Measurements from ENCODE around the gene DMD.

Gene DMD

GRCh38 chrX:32687379-32687778 lies 524.0 kb downstream of the DMD start:
- no peaks in the 10 kb centered on the region for H3K27me3 ChIP-seq (ENCODE audit: insufficient read depth, low read length, poor library complexity)
- no peaks in the 10 kb centered on the region for H3K36me3 ChIP-seq (ENCODE audit: insufficient read depth, low read length)
- no peak overlapping the region for H2AFZ ChIP-seq (ENCODE audit: low read depth, low read length)
- no peaks in the 10 kb centered on the region for H3K79me2 ChIP-seq (ENCODE audit: insufficient read depth, low read length)
- no peaks in the 10 kb centered on the region for H4K20me1 ChIP-seq (ENCODE audit: insufficient read depth, low read length)
- no peak for ATAC-seq (ENCODE audit: insufficient read depth, low read depth)
- no peak for TF ChIP-seq EZH2 (IDR thresholded peaks at IDR 0.05; ENCODE audit: borderline replicate concordance, low read depth, low read length, severe bottlenecking)
- TF ChIP-seq CTCF (IDR thresholded peaks at IDR 0.05; ENCODE audit: borderline replicate concordance, extremely low read depth, low read length, poor library complexity, severe bottlenecking), result no peak
- no peak overlapping the region for H3K9ac ChIP-seq (ENCODE audit: low read depth, low read length)
- H3K27ac ChIP-seq (ENCODE audit: low read length), result no peak overlapping the region
- H3K4me3 ChIP-seq (ENCODE audit: low read depth in 1 of 2, low read length in 2 of 2), result no peak overlapping the region
- no peak for DNase-seq
- no peaks in the 10 kb centered on the region for H3K4me1 ChIP-seq (ENCODE audit: insufficient read depth, low read length)
- H3K4me2 ChIP-seq (ENCODE audit: insufficient read depth, low read length), result no peak overlapping the region
- no peaks in the 10 kb centered on the region for H3K9me3 ChIP-seq (ENCODE audit: insufficient read depth, low read length, severe bottlenecking)

GRCh38 chrX:32678487-32678886 lies 532.9 kb downstream of the DMD start:
- H2AFZ ChIP-seq (ENCODE audit: low read depth, low read length), result no peak overlapping the region
- no peaks in the 10 kb centered on the region for H3K36me3 ChIP-seq (ENCODE audit: insufficient read depth, low read length)
- no peak overlapping the region for H3K9ac ChIP-seq (ENCODE audit: low read depth, low read length)
- H3K4me3 ChIP-seq (ENCODE audit: low read depth in 1 of 2, low read length in 2 of 2), result no peak overlapping the region
- TF ChIP-seq CTCF (IDR thresholded peaks at IDR 0.05; ENCODE audit: borderline replicate concordance, extremely low read depth, low read length, poor library complexity, severe bottlenecking) (no peak), EZH2 (IDR thresholded peaks at IDR 0.05; ENCODE audit: borderline replicate concordance, low read depth, low read length, severe bottlenecking) (no peak)
- H3K4me1 ChIP-seq (ENCODE audit: insufficient read depth, low read length), result no peaks in the 10 kb centered on the region
- no peaks in the 10 kb centered on the region for H3K79me2 ChIP-seq (ENCODE audit: insufficient read depth, low read length)
- no peaks in the 10 kb centered on the region for H3K9me3 ChIP-seq (ENCODE audit: insufficient read depth, low read length, severe bottlenecking)
- no peaks in the 10 kb centered on the region for H3K27me3 ChIP-seq (ENCODE audit: insufficient read depth, low read length, poor library complexity)
- no peak for DNase-seq
- H3K27ac ChIP-seq (ENCODE audit: low read length), result no peak overlapping the region
- H4K20me1 ChIP-seq (ENCODE audit: insufficient read depth, low read length), result no peaks in the 10 kb centered on the region
- no peak for ATAC-seq (ENCODE audit: insufficient read depth, low read depth)
- no peak overlapping the region for H3K4me2 ChIP-seq (ENCODE audit: insufficient read depth, low read length)

GRCh38 chrX:32673193-32673592 lies 538.2 kb downstream of the DMD start:
- Histone ChIP-seq H3K79me2 (ENCODE audit: insufficient read depth, low read length) (no peaks in the 10 kb centered on the region), H3K27me3 (ENCODE audit: insufficient read depth, low read length, poor library complexity) (no peaks in the 10 kb centered on the region), H3K9ac (ENCODE audit: low read depth, low read length) (no peak overlapping the region), H2AFZ (ENCODE audit: low read depth, low read length) (no peak overlapping the region), H3K36me3 (ENCODE audit: insufficient read depth, low read length) (no peaks in the 10 kb centered on the region), H3K27ac (ENCODE audit: low read length) (no peak overlapping the region), H3K4me1 (ENCODE audit: insufficient read depth, low read length) (no peaks in the 10 kb centered on the region), H3K9me3 (ENCODE audit: insufficient read depth, low read length, severe bottlenecking) (no peaks in the 10 kb centered on the region), H3K4me2 (ENCODE audit: insufficient read depth, low read length) (no peak overlapping the region), H4K20me1 (ENCODE audit: insufficient read depth, low read length) (no peaks in the 10 kb centered on the region), H3K4me3 (ENCODE audit: low read depth in 1 of 2, low read length in 2 of 2) (no peak overlapping the region)
- DNase-seq (no peak), ATAC-seq (ENCODE audit: insufficient read depth, low read depth) (no peak)
- no peak for TF ChIP-seq EZH2 (IDR thresholded peaks at IDR 0.05; ENCODE audit: borderline replicate concordance, low read depth, low read length, severe bottlenecking)
- TF ChIP-seq CTCF (IDR thresholded peaks at IDR 0.05; ENCODE audit: borderline replicate concordance, extremely low read depth, low read length, poor library complexity, severe bottlenecking), result no peak

- H3K4me3 ChIP-seq (ENCODE audit: low read depth in 1 of 2, low read length in 2 of 2), result no peak overlapping the region
- DNase-seq, result no peak
- TF ChIP-seq CTCF (IDR thresholded peaks at IDR 0.05; ENCODE audit: borderline replicate concordance, extremely low read depth, low read length, poor library complexity, severe bottlenecking) (no peak), EZH2 (IDR thresholded peaks at IDR 0.05; ENCODE audit: borderline replicate concordance, low read depth, low read length, severe bottlenecking) (no peak)
Observed at GRCh38 chrX:32662516-32662915, 548.8 kb downstream of the DMD start.

More at GRCh38 chrX:32662516-32662915, 548.8 kb downstream of the DMD start:
- ATAC-seq (ENCODE audit: insufficient read depth, low read depth), result no peak
- no peaks in the 10 kb centered on the region for H4K20me1 ChIP-seq (ENCODE audit: insufficient read depth, low read length)
- H3K9ac ChIP-seq (ENCODE audit: low read depth, low read length), result no peak overlapping the region
- no peaks in the 10 kb centered on the region for H3K79me2 ChIP-seq (ENCODE audit: insufficient read depth, low read length)
- H2AFZ ChIP-seq (ENCODE audit: low read depth, low read length), result no peak overlapping the region
- H3K4me1 ChIP-seq (ENCODE audit: insufficient read depth, low read length), result no peaks in the 10 kb centered on the region
- H3K4me2 ChIP-seq (ENCODE audit: insufficient read depth, low read length), result no peak overlapping the region
- no peaks in the 10 kb centered on the region for H3K27me3 ChIP-seq (ENCODE audit: insufficient read depth, low read length, poor library complexity)
- H3K9me3 ChIP-seq (ENCODE audit: insufficient read depth, low read length, severe bottlenecking), result no peaks in the 10 kb centered on the region
- no peaks in the 10 kb centered on the region for H3K36me3 ChIP-seq (ENCODE audit: insufficient read depth, low read length)
- H3K27ac ChIP-seq (ENCODE audit: low read length), result no peak overlapping the region

Measured in DND-41 (cell line).